Stimulated activated CD4-positive, alpha-beta T cell treated with anti-CD3 and anti-CD28 coated beads, Interleukin-15, amount 100 ng/mL, for 24 hours (primary cell): ENCODE results near the gene ZSWIM7.
"Not testable (repeated sequence)": the region's sequence is repeated elsewhere in the genome, so short reads cannot be mapped to it uniquely, and the experiment has no call there.

Experiments
- DNase-seq: peaks from one replicate; pipeline ENCODE4 v3.0.0-alpha.2; 2020

ZSWIM7 gene

DNA sequence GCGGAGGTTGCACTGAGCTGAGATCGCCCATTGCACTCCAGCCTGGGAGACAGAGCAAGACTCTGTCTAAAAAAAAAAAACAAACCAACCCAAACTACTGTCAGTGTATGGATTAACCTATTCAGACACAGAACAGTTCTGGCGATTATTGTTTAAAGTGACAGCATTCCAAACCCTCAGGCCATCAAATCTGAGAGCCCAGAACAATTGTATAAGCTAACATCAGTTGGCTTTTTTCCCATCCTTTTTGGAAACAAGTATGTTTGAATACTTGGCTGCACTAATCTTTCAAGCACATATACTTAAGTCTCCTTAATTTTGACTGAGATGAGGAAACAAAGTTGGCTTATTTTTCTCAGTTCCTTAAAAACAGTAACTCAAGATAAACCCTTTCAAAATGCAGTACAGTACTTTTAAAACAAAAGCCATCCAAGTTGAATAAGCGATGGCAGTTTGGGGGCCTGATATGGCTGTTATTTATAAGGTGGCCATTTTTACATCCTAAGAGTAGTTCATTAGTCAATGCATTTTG, 1.4 kb downstream of the ZSWIM7 start:
- DNase-seq = no peak

DNA sequence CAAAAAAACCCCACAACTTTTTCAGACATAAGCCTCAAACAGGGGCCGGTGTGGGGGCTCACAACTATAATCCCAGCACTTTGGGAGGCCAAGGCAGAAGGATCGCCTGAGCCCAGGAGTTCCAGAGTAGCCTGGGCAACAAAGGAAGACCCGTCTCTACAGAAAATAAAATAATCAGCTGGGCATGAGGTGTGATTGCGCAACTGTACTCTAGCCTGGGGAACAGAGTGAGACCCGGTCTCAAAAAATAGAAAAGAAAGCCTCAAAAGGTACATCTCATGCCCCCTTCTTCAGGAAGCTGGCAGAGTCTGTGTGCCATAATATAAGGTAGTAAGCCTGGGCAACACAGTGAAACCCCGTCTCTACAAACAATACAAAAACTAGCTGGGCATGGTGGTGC, 3.2 kb downstream of the ZSWIM7 start:
- DNase-seq = no peak

DNA sequence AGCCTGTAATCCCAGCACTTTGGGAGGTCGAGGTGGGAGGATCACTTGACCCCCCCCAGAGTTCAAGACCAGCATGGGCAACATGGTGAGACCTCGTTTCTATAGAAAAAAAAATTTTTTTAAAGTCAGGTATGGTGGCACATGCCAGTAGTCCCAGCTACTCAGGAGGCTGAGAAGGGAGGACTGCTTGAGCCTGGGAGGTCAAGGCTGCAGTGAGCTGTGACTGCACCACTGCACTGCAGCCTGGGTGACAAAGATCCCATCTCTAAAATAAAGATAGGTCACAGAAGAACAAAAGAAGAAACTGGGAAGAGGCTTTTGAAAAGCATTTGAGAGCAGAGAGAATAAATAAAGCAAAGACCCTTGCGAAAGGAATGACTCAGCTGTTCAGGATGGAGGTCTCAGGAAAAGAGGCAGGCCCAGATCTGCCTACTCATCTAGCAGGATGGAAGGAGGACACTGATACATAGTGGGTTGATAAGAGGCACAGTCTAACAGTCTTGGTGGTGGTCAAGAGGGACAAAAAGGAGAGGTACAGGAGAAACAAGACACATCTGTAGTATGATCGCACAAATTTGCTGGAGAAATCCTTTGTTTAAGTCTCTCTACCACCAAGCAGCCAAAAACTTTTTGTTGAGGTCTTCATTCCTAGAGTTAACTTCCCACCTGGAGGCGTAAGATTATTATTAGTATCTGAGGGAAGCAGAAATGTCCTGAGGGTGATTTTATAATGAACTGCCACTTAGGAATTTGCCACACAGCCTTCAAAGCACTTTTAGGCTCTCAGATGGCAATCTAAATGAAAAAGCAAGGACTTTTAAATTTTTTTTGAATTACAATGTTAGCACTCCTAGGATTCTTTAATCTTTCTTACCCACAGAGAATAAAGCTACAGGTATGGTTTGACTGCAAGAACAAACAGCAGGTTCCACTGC, 17.6 kb downstream of the ZSWIM7 start:
- DNase-seq = no peak

DNA sequence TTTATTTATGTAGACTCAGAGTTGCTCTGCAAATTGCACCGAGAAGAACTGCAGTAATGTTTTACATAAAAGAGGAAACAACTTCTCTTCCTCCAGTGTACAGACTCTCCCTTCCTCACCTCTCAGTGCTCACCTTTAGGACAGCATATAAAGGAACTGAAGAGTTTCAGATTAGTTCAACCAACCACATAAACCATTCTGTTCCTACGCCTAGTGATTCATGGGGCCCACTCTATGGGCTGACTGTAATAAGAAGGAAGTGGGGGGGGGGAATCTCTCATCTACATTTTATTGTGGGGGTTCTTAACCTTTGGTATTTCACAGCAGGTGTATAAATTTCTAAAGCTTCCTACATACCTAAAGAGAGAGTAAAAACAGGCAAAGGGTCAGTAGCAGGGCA, 18.3 kb downstream of the ZSWIM7 start:
- peak; percentile 50 for DNase-seq

DNA sequence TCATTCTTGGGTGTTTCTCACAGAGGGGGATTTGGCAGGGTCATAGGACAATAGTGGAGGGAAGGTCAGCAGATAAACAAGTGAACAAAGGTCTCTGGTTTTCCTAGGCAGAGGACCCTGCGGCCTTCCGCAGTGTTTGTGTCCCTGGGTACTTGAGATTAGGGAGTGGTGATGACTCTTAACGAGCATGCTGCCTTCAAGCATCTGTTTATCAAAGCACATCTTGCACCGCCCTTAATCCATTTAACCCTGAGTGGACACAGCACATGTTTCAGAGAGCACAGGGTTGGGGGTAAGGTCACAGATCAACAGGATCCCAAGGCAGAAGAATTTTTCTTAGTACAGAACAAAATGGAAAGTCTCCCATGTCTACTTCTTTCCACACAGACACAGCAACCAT, 20.5 kb downstream of the ZSWIM7 start:
- not testable (repeated sequence) for DNase-seq

DNA sequence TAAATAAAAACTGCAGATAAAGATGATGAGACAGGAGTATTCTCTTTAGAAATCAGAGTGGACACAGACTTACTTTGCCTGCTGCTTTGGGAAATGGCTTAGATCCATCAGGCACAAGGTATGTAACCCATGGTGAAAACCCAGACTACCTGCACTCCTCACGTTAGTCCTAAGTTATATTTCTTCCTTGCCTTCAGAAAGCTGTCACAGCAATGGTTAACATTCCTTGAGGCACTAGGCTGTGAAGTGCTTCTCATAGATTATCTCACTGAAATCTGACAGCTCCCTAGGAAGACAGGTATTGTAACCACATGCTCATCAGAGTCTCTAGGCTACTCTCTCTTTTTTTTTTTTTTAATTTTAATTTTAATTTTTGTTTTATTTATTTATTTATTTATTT, 20.9 kb downstream of the ZSWIM7 start:
- DNase-seq = no peak

DNA sequence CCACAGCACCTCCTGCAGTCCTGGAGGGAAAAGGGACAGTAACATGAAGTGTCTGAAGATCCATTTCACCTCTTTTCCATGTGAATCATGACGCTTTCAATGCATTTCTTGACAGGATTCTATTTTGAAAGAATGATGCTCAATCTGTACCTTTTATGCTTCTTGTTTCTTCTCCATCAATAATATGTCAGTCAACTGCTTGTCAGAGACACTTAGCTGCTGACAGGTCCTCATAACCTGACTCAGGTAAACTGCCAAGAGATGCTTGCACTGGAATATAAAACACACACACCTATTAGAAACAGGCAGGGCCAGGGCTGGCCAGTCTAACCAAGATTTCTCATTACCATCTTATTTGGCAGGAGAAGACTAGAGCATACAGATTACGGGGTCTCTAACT, 21.6 kb downstream of the ZSWIM7 start:
- DNase-seq = no peak

DNA sequence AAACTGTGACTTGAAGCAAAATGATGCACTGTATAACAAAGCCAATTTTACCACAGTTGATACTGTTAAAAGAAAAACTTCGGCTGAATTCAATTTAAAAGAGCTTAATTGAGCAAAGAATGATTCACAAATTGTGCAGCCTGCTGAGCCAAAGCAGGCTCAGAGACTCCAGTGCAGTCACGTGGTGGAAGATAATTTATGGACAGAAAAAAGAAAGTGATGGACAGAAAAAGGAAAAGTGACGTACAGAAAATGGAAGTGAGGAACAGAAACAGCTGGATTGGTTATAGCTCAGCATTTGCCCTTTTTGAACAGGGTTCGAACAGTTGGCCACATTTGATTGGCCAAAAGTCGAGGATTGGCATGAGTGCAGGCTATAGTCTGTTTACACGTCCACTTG, 25.7 kb downstream of the ZSWIM7 start:
- no peak for DNase-seq

DNA sequence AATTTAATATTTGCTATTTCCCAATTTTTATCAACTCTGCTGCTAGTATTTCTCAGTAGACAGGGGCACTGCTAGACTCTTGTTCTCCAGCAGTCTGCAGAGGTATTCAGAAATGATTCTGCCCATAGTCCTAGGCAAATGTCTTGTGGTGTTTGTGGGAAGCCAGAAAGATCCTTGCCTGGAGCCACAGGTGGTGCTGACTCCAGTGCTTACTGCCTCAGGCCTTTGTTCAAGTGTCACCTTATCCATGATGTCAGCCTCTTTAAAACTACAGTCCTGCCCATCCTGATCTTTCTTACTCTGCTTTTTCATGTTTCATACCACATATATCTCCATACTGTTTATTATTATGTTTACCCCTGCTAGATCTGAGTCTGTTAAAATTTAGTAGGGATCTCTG, 26.5 kb downstream of the ZSWIM7 start:
- DNase-seq = no peak

DNA sequence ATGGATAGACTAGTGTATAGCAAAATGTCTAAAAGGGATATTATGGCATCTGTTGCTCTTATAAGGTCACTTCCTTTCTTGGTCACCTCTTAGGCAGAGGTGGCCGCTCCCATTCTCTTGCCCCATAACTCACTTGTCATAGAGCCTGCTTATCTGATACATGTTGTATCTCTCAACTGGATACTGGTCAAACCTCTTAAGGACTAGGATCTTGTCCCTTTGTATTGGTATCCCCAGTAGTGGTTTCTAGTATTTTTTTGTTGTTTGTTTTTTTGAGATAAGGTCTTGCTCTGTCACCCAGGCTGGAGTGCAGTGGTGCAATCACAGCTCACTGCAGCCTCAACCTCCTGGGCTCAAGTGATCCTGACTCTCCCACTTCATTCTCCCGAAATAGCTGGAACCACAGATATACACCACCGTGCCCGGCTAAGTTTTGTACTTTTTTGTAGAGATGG, 27.0 kb downstream of the ZSWIM7 start:
- DNase-seq = no peak

DNA sequence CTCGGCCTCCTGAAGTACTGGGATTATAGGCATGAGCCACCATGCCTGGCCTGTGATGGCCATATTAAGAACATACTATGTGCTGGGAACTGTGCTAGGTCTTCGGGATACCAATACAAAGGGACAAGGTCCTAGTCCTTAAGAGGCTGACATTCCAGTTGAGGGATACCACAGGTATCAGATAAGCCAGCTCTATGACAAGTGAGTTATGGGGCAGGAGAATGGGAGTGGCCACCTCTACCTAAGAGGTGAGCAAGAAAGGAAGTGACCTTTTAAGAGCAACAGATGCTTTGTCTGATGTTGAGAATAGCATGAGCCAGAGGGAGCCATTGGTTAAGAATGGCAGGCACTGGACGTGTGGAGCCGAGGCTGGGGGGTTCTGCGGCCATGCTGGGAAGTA, 27.6 kb downstream of the ZSWIM7 start:
- no peak for DNase-seq

DNA sequence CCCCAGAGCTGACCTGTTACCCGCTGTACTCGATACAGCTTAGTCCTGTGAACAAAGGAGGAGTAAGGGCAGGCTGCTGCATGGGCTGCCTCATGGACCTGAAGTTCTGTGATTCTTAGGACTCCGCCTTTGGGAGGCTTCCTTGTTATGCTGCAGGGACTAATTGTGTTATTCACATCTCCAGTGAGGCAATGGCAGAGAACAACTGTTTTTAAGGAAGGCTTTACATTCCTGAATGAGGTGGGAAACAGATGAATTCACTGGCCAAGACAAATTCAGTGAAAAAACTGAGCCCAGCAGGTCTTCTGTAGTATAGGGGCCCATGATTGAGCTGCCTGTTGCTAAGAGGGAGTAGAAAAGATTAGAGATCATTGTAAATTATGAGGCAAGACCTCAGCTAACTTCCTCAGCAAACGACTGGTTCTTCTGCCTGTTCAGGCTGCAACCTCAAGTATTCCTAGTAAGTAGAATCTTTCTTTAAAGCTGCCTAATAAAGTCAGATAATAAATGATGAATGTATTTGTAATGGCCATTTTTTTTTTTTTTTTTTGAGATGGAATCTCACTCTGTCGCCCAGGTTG, 28.3 kb downstream of the ZSWIM7 start:
- no peak for DNase-seq

DNA sequence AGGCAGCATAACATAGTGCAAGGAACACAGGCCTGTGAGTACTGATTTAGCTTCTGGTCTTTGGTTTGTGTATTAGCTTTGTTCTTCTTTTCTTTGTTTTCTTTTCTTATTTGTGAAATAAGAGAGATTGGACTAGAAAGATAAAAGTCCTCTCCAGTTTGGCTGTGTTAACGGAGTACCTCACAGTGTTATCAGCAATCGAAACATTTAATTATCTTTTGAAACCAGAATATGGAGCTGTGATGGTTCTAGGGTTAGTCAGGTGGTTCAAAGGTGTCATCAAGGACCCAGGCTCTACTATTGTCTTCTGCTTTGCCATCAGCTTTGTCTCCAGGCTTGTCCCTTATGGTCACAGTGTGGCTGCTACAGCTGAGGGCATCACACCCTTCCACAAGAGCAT, 29.0 kb downstream of the ZSWIM7 start:
- DNase-seq = no peak

DNA sequence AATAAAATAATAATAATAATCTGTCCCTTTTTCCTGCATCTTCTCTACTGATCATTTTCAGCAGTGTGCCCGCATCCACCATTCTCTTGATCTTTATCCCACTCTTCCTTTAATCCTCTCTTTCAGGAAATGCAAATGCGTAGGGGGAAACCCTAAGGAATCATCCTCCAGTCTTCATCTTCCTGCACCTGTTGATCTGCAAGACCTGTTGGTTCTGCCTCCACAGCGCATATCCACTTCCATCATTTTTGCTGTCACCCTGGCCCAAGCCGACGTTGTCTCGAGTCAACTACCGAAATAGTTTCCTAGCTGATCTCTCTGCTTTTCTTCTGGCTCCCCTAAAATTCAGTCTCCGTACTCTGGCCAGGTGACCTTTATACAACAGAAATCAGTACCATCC, 30.0 kb downstream of the ZSWIM7 start:
- DNase-seq = no peak

DNA sequence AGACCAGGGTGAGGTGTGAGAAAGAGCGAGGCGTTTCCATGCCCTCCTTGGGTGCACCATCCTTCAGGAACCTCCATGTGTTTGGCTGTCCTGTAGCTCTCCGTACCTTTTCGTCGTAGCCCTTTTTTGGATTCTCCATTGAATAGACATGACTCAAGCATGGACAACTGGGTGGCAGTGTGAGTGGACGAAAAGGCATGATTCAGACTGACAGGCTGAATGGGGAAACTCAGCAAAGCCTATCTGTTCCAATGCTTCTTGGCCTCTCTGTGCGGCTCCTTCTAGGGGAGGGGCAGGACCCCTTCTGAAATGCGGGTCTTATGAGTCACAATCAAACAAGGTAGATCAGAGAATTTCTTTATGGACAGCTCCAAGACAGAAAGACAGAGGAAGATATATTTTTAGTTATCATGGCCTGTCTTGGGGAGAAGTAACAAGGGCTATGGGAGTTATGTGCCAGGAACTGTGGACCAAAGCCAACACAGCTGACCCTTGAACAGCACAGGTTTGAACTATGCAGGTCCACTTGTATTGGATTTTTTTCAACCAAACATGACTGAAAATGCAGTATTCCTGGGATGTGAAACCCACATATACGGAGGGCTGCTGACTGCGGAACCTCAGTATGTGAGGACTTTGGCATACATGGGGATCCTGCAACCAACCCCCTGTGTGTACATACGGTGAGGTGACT, 31.7 kb downstream of the ZSWIM7 start:
- DNase-seq = no peak

DNA sequence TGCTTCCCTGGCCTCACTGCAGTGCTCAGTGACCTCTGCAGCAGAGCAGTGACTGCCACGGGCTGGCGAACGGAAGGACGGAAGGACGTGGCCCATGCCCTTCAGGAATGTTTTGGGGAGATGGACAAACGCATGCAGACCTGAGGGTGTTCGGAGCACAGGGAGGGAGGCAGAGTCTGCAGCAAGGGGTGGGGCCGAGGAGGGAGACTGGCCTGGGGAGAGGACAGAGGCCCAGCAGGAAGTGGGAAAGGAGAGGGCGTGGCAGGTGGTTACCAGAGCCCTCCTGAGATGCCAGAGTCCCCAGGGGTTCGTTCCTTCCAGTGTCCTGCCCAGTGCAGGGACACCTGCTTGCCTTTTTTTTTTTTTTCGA, 32.6 kb downstream of the ZSWIM7 start:
- no peak for DNase-seq

DNA sequence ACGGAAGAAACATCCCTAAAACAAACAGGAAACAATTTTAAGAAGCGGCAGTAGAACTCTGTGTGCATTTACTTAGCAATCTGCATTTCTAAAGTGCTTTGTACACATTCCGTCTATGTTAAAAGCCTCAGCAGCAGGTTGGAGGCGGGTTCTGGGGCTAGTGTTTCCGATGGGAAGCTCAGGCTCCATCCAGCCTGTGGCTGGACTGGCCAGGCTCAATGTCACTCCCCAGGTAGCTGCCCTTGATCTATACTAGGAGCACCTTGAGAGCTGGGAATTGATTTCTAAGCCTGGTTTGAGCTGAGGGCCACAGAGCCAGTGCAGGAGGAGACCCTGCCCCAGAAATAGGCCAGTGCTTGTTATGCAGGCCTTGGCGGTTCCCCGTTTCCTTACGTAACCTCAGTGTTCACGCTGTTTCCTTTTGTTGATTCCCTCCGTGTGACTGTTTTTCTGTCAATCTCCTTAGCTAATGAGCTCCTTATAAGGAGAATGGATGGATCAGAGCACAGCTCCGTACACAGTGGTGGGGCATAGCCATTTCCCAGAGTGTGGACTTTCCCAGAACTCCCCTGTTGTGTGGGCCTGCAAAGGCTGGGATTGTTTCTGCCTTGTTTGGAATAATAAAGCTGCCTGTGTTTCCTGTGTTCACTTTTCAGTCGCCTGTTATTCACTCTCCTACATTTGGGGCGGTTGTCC, 33.2 kb downstream of the ZSWIM7 start:
- DNase-seq = no peak

DNA sequence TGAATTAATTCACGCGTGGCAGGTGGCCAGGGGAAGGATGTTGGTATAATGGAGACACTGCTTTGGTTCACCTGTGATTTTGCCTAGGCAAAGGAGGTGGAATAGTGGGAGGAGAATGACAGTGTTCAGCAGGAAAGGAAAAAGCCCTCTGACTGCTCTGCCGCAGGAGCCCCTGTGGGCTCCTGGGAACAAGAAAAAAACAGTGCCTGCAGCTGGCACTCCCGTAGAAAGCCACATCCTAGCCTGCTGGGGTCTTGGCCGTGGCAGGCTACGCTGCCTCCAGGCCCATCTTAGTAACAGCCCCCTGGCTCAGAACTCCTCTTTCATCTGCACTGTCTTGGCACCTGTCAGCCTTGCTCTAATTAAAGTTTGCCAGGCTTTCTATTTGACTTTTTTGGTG, 34.0 kb downstream of the ZSWIM7 start:
- no peak for DNase-seq

DNA sequence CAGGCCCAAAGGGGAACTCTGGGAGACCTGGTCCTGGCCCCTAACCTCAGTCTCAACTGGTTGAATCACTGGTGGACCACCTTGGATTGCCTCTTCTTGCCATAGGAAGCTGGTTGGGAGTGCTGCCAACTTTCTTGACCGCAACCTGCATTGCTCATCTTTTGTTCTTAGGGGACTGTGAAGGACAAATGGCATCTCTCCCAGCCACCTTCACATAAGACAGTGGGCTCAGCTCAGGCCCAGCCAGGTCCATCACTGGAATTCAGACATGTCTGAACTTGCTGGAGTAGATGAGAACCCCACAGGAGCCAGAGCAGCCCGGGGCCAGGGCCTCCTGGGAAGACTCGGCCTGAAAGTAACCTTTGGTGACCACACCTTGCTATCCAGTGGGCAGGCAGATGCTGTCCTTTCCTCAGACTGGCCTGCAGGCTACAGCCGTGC, 35.8 kb downstream of the ZSWIM7 start:
- no peak for DNase-seq

DNA sequence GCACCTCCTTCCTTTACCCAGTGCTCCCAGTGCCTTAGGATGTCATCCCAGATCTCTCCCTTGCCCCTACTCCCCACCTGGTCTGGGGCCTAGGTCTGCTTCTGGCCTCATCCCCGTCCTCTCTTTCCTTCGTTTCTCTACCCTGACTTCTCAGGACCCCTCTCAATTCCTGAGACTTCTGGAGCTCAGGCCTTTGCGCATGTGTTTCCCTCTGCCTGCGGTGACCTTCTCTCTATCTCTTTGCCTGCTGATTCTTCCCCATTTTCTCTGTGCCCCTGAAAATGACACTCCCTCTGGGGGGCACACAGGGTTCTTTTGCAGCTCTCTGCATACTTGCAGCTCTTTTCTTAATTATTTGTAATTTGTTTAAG, 41.0 kb downstream of the ZSWIM7 start:
- no peak for DNase-seq

DNA sequence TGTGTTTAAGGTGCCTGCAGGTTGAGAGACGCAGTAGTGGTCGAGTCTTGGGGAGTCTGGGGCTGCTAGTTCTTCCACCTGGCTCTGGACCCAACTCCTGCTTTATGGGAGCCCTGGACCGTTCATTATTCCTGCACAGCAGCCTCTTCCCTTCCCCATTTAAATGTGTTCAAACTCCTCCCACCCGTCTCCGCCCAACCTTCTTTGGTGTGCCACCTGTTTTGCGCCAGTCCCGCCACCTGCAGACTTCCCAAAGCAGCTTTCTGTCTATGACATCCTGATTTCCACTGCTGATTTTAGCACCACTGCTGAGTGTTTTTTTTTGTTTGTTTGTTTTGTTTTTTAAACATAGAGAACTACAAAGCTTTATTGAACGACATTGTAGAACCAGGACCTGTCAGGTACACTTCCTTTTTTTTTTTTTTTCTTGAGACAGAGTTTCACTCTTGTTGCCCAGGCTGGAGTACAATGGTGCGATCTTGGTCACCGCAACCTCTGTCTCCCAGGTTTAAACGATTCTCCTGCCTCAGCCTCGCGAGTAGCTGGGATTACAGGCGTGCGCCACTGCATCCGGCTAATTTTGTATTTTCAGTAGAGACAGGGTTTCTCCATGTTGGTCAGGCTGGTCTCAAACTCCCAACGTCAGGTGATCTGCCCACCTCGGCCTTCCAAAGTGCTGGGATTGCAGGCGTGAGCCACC, 41.7 kb downstream of the ZSWIM7 start:
- DNase-seq = no peak

DNA sequence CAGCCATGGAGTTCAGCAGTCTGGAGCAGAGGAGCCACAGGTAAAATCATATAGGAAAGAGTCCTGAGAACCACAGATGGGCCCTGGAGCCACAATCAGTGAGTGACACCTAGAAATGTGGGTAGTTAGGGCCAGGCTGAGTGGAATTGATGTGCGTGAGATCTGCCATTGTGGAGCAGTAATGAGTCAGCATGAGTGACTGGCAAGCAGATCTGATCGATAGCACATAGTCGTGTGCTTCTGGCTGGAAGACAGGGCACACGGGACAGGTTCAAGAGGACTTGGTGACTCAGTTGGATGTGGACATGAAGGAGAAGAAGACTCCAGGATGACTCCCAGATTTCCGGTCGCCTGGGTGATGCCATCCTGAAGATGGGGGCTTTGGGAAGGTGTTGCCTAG, 42.3 kb downstream of the ZSWIM7 start:
- DNase-seq = peak; percentile 61
